SK-N-SH (cell line): Measurements from ENCODE around the gene POLN.

ENCODE experiments used
- EP300 ChIP-seq, 2 experiments: IDR thresholded peaks; 2 replicates each; pipeline versions ENCODE4 v1.4.0 to v1.6.1; 2012; ENCODE audit warnings: borderline replicate concordance in 1 of 2, low read depth in 1 of 2, low read length in 1 of 2
- FOXJ3 ChIP-seq: sonication (generic); formaldehyde crosslinking; IDR thresholded peaks from 2 replicates; pipeline ENCODE4 v1.5.1; 2020; ENCODE audit warnings: mild to moderate bottlenecking, missing genetic modification reagents
- FOXM1 ChIP-seq: IDR thresholded peaks from 2 replicates; pipeline ENCODE4 v1.4.0; 2012; ENCODE audit warnings: low read depth, mild to moderate bottlenecking
- GABPA ChIP-seq: IDR thresholded peaks from 2 replicates; pipeline ENCODE4 v1.4.0; 2012; ENCODE audit warnings: low read depth, mild to moderate bottlenecking
- MAX ChIP-seq: IDR thresholded peaks from 2 replicates; pipeline ENCODE4 v1.4.0; 2012; ENCODE audit warnings: low read depth
- MEF2A ChIP-seq: IDR thresholded peaks from 2 replicates; pipeline ENCODE4 v1.4.0; 2012; ENCODE audit warnings: low read depth, borderline replicate concordance
- MXI1 ChIP-seq: IDR thresholded peaks from 2 replicates; pipeline ENCODE4 v1.6.1; 2012; ENCODE audit warnings: mild to moderate bottlenecking, low read depth, low read length, improper control_type of control experiment
- POLR2AphosphoS5 ChIP-seq: IDR thresholded peaks from 2 replicates; pipeline ENCODE4 v1.6.1; 2012; ENCODE audit warnings: low read depth, low read length
- RXRA ChIP-seq: IDR thresholded peaks from 2 replicates; pipeline ENCODE4 v1.4.0; 2012; ENCODE audit warnings: low read depth, mild to moderate bottlenecking, borderline replicate concordance
- TAF1 ChIP-seq: IDR thresholded peaks from 2 replicates; pipeline ENCODE4 v1.6.1; 2012; ENCODE audit warnings: low read depth, mild to moderate bottlenecking, low read length, moderate library complexity, borderline replicate concordance
- TEAD4 ChIP-seq: IDR thresholded peaks from 2 replicates; pipeline ENCODE4 v1.4.0; 2012; ENCODE audit warnings: mild to moderate bottlenecking, borderline replicate concordance; ENCODE audit not compliant: insufficient read depth
- YY1 ChIP-seq: IDR thresholded peaks from 2 replicates; pipeline ENCODE4 v1.4.0; 2012; ENCODE audit warnings: low read depth, mild to moderate bottlenecking
- TF ChIP-seq, protein P1 (sequence below): fragments of 200-600 bp; sonication (generic); IDR thresholded peaks from 2 replicates; pipeline ENCODE4 v1.6.1; 2017; ENCODE audit warnings: antibody characterized with exemption, mild to moderate bottlenecking, moderate library complexity
- TF ChIP-seq, protein P2 (sequence below): IDR thresholded peaks from 2 replicates; pipeline ENCODE4 v1.6.1; 2012; ENCODE audit warnings: mild to moderate bottlenecking, low read depth, low read length, moderate library complexity

- TF ChIP-seq, protein P1, sequence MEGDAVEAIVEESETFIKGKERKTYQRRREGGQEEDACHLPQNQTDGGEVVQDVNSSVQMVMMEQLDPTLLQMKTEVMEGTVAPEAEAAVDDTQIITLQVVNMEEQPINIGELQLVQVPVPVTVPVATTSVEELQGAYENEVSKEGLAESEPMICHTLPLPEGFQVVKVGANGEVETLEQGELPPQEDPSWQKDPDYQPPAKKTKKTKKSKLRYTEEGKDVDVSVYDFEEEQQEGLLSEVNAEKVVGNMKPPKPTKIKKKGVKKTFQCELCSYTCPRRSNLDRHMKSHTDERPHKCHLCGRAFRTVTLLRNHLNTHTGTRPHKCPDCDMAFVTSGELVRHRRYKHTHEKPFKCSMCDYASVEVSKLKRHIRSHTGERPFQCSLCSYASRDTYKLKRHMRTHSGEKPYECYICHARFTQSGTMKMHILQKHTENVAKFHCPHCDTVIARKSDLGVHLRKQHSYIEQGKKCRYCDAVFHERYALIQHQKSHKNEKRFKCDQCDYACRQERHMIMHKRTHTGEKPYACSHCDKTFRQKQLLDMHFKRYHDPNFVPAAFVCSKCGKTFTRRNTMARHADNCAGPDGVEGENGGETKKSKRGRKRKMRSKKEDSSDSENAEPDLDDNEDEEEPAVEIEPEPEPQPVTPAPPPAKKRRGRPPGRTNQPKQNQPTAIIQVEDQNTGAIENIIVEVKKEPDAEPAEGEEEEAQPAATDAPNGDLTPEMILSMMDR = no peak
- TF ChIP-seq FOXJ3 (CRISPR knock-in tag) = no peak
- TF ChIP-seq POLR2AphosphoS5 = no peak
- TF ChIP-seq TEAD4 = no peak
- no peak for TF ChIP-seq GABPA
- no peak for TF ChIP-seq FOXM1
- TF ChIP-seq, protein P2, sequence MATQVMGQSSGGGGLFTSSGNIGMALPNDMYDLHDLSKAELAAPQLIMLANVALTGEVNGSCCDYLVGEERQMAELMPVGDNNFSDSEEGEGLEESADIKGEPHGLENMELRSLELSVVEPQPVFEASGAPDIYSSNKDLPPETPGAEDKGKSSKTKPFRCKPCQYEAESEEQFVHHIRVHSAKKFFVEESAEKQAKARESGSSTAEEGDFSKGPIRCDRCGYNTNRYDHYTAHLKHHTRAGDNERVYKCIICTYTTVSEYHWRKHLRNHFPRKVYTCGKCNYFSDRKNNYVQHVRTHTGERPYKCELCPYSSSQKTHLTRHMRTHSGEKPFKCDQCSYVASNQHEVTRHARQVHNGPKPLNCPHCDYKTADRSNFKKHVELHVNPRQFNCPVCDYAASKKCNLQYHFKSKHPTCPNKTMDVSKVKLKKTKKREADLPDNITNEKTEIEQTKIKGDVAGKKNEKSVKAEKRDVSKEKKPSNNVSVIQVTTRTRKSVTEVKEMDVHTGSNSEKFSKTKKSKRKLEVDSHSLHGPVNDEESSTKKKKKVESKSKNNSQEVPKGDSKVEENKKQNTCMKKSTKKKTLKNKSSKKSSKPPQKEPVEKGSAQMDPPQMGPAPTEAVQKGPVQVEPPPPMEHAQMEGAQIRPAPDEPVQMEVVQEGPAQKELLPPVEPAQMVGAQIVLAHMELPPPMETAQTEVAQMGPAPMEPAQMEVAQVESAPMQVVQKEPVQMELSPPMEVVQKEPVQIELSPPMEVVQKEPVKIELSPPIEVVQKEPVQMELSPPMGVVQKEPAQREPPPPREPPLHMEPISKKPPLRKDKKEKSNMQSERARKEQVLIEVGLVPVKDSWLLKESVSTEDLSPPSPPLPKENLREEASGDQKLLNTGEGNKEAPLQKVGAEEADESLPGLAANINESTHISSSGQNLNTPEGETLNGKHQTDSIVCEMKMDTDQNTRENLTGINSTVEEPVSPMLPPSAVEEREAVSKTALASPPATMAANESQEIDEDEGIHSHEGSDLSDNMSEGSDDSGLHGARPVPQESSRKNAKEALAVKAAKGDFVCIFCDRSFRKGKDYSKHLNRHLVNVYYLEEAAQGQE = no peak
- TF ChIP-seq EP300 (IDR thresholded peaks at IDR 0.05; ENCODE audit: borderline replicate concordance in 1 of 2, low read depth in 1 of 2, low read length in 1 of 2) = no peak
- no peak for TF ChIP-seq TAF1
- TF ChIP-seq MXI1 = no peak
- no peak for TF ChIP-seq MAX
- no peak for TF ChIP-seq YY1
- no peak for TF ChIP-seq RXRA
- no peak for TF ChIP-seq MEF2A
These were observed 61.5 kb downstream of the POLN start for GRCh38 chr4:2180410-2180809.
